H1 (cell line): ENCODE results near the gene ADD2. TPM values are rescaled to one million over a fixed set of nuclear protein-coding genes. Genes with fewer than 3 reads are reported as not detected.
A peak's percentile ranks its signal among the peaks of the same experiment; 100 is the strongest.

Experiments
- CTCF ChIA-PET: fragments of 300-600 bp; sonication (Branson Sonifier 250); formaldehyde crosslinking; loops from one replicate; lab custom pipeline; 2021; ENCODE audit not compliant: partially characterized antibody; lab: Charles Lee
- POLR2A ChIA-PET: fragments of 300-600 bp; sonication (Branson Sonifier 250); formaldehyde crosslinking; loops from one replicate; lab custom pipeline; 2021; ENCODE audit warnings: inconsistent platforms; ENCODE audit not compliant: partially characterized antibody; lab: Charles Lee
- DNase-seq, 2 experiments: peaks; one replicate each; pipeline versions ENCODE4 v3.0.0 to v3.0.0-alpha.2; 2010 to 2022; ENCODE audit warnings: low spot score in 2 of 2, low read depth in 1 of 2, mixed read lengths in 1 of 2
- FAIRE-seq: peaks from 2 replicates; lab custom pipeline; 2011; peaks lifted over from hg19 to GRCh38; lab: Jason Lieb, UNC
- H2AFZ ChIP-seq: 2 replicates; pipeline ENCODE4 v1.8.1; 2012; ENCODE audit warnings: low read length, inconsistent platforms
- H2AK5ac ChIP-seq: 2 replicates; pipeline ENCODE4 v1.6.1; 2013; ENCODE audit warnings: low read depth, low read length
- H2BK120ac ChIP-seq: replicated peaks from 2 replicates; pipeline ENCODE3; 2013; ENCODE audit warnings: low read depth, low read length, inconsistent platforms
- H2BK12ac ChIP-seq: 2 replicates; pipeline ENCODE4 v1.6.1; 2013; ENCODE audit warnings: low read depth, low read length
- H2BK15ac ChIP-seq: 2 replicates; pipeline ENCODE4 v1.6.1; 2013; ENCODE audit warnings: low read length
- H2BK20ac ChIP-seq: 2 replicates; pipeline ENCODE4 v1.6.1; 2013; ENCODE audit warnings: low read length
- H2BK5ac ChIP-seq: 2 replicates; pipeline ENCODE4 v1.6.1; 2013; ENCODE audit warnings: low read depth, low read length
- H3K14ac ChIP-seq: 2 replicates; pipeline ENCODE4 v1.6.1; 2013; ENCODE audit warnings: inconsistent platforms; ENCODE audit not compliant: insufficient read length
- H3K18ac ChIP-seq: 2 replicates; pipeline ENCODE4 v1.6.1; 2013; ENCODE audit warnings: low read length; ENCODE audit errors: extremely low read depth
- H3K23ac ChIP-seq: 2 replicates; pipeline ENCODE4 v1.6.1; 2013; ENCODE audit warnings: inconsistent platforms; ENCODE audit not compliant: insufficient read length
- H3K23me2 ChIP-seq: 2 replicates; pipeline ENCODE4 v1.6.1; 2013; ENCODE audit warnings: low read depth, low read length
- H3K27ac ChIP-seq: 2 replicates; pipeline ENCODE4 v1.6.1; 2011; ENCODE audit warnings: low read depth, low read length, inconsistent platforms
- H3K27me3 ChIP-seq, 4 experiments: replicated peaks in 1 of 4; 1 replicate in 1 of 4; 2 replicates in 3 of 4; pipeline versions ENCODE4 v1.6.1 to v1.8.1; 2011 to 2013; ENCODE audit warnings: low read length in 3 of 4, mild to moderate bottlenecking in 3 of 4, inconsistent platforms in 2 of 4, mixed read lengths in 2 of 4, moderate library complexity in 1 of 4; ENCODE audit not compliant: control insufficient read depth in 3 of 4, insufficient read depth in 3 of 4; ENCODE audit errors: extremely low read depth in 1 of 4
- H3K36me3 ChIP-seq, 4 experiments: 2 replicates each; pipeline versions ENCODE4 v1.6.1 to v1.8.1; 2011 to 2013; ENCODE audit warnings: mild to moderate bottlenecking in 4 of 4, low read length in 3 of 4, moderate library complexity in 2 of 4, control low read depth in 1 of 4, inconsistent platforms in 1 of 4; ENCODE audit not compliant: insufficient read depth in 4 of 4, control insufficient read depth in 2 of 4
- H3K4ac ChIP-seq: replicated peaks from 2 replicates; pipeline ENCODE3; 2013; ENCODE audit warnings: low read length, low read depth, mixed read lengths, inconsistent platforms; ENCODE audit not compliant: insufficient read length
- H3K4me1 ChIP-seq, 4 experiments: replicated peaks in 1 of 4; 1 replicate in 1 of 4; 2 replicates in 3 of 4; pipeline versions ENCODE4 v1.6.1 to v1.8.1; 2011 to 2013; ENCODE audit warnings: low read length in 3 of 4, inconsistent platforms in 2 of 4, mixed read lengths in 1 of 4; ENCODE audit not compliant: insufficient read depth in 4 of 4, control insufficient read depth in 3 of 4
- H3K4me2 ChIP-seq, 2 experiments: 2 replicates each; pipeline versions ENCODE4 v1.6.1 to v1.8.1; 2011 to 2013; ENCODE audit warnings: low read depth in 2 of 2, low read length in 2 of 2, control low read depth in 1 of 2, inconsistent platforms in 1 of 2, mild to moderate bottlenecking in 1 of 2; ENCODE audit not compliant: insufficient read depth in 1 of 2
- H3K4me3 ChIP-seq, 4 experiments: fragments of 200-600, 300-600 bp in 1 of 4; sonication (generic), shearing (Covaris generic), sonication (Bioruptor Twin) in 1 of 4; 2 replicates each; pipeline versions ENCODE4 v1.5.1 to v1.8.1; 2011 to 2016; ENCODE audit warnings: low read length in 4 of 4, low read depth in 3 of 4, control low read depth in 2 of 4, inconsistent platforms in 2 of 4, mild to moderate bottlenecking in 2 of 4, mixed read lengths in 1 of 4, moderate library complexity in 1 of 4; ENCODE audit not compliant: insufficient read depth in 2 of 4; ENCODE audit errors: extremely low read depth in 1 of 4
- H3K56ac ChIP-seq: replicated peaks from 2 replicates; pipeline ENCODE3; 2013; ENCODE audit warnings: low read depth, mild to moderate bottlenecking, mixed read lengths, low read length, inconsistent platforms; ENCODE audit not compliant: insufficient read length
- H3K79me1 ChIP-seq: 2 replicates; pipeline ENCODE4 v1.6.1; 2013; ENCODE audit warnings: low read depth, low read length, control low read depth
- H3K79me2 ChIP-seq, 2 experiments: 2 replicates each; pipeline versions ENCODE4 v1.6.1 to v1.8.1; 2012 to 2013; ENCODE audit warnings: low read length in 2 of 2, mild to moderate bottlenecking in 2 of 2, inconsistent platforms in 1 of 2; ENCODE audit not compliant: insufficient read depth in 2 of 2, control insufficient read depth in 1 of 2
- H3K9ac ChIP-seq, 4 experiments: replicated peaks in 1 of 4; 1 replicate in 1 of 4; 2 replicates in 3 of 4; pipeline versions ENCODE4 v1.6.1 to v1.8.1; 2011 to 2013; ENCODE audit warnings: low read depth in 3 of 4, low read length in 3 of 4, control low read depth in 2 of 4, mild to moderate bottlenecking in 2 of 4, moderate library complexity in 2 of 4, inconsistent platforms in 1 of 4; ENCODE audit errors: extremely low read depth in 1 of 4
- H3K9me3 ChIP-seq, 2 experiments: 2 replicates each; pipeline versions ENCODE4 v1.6.1 to v1.8.1; 2012 to 2013; ENCODE audit warnings: mild to moderate bottlenecking in 2 of 2, moderate library complexity in 2 of 2, control low read depth in 1 of 2, inconsistent platforms in 1 of 2, low read depth in 1 of 2, low read length in 1 of 2, mixed read lengths in 1 of 2; ENCODE audit not compliant: insufficient read depth in 2 of 2
- H4K20me1 ChIP-seq, 2 experiments: replicated peaks in 1 of 2; 2 replicates each; pipeline versions ENCODE3 to v1.8.1; 2011 to 2013; ENCODE audit warnings: inconsistent platforms in 2 of 2, low read length in 2 of 2, mild to moderate bottlenecking in 1 of 2; ENCODE audit not compliant: insufficient read depth in 2 of 2, control insufficient read depth in 1 of 2
- H4K5ac ChIP-seq: 2 replicates; pipeline ENCODE4 v1.6.1; 2013; ENCODE audit warnings: low read length, low read depth, mixed read lengths, inconsistent platforms; ENCODE audit not compliant: insufficient read length
- H4K8ac ChIP-seq: 2 replicates; pipeline ENCODE4 v1.8.0; 2013; ENCODE audit warnings: mild to moderate bottlenecking, moderate library complexity, low read length, inconsistent platforms; ENCODE audit not compliant: insufficient read depth; ENCODE audit errors: extremely low read depth
- H4K91ac ChIP-seq: replicated peaks from 2 replicates; pipeline ENCODE3; 2013; ENCODE audit warnings: low read length, mixed read lengths, inconsistent platforms; ENCODE audit not compliant: insufficient read length
- BACH1 ChIP-seq: IDR thresholded peaks from 2 replicates; pipeline ENCODE4 v1.6.1; 2012; ENCODE audit warnings: low read length, improper control_type of control experiment
- BCL11A ChIP-seq, 2 experiments: IDR thresholded peaks; one replicate each; pipeline ENCODE4 v1.6.1; 2011; ENCODE audit warnings: low read depth in 2 of 2, low read length in 2 of 2, mild to moderate bottlenecking in 2 of 2
- CBX8 ChIP-seq: fragments of 300-800, 300-1000 bp; sonication (generic); IDR thresholded peaks from 2 replicates; pipeline ENCODE4 v1.7.1; 2016; ENCODE audit warnings: low read depth, low read length, borderline replicate concordance
- CREB1 ChIP-seq: IDR thresholded peaks from 2 replicates; pipeline ENCODE4 v1.6.1; 2012; ENCODE audit warnings: inconsistent platforms
- GABPA ChIP-seq: IDR thresholded peaks from 2 replicates; pipeline ENCODE4 v1.6.1; 2011; ENCODE audit warnings: mild to moderate bottlenecking, low read length, moderate library complexity, borderline replicate concordance; ENCODE audit not compliant: insufficient read depth
- JUND ChIP-seq: IDR thresholded peaks from 2 replicates; pipeline ENCODE4 v1.6.1; 2011; ENCODE audit warnings: mild to moderate bottlenecking, improper control_type of control experiment, low read length
- KDM5A ChIP-seq: fragments of 200-600 bp; IDR thresholded peaks from 2 replicates; pipeline ENCODE4 v1.7.1; 2012; ENCODE audit warnings: mild to moderate bottlenecking, low read length, inconsistent platforms, mixed read lengths
- MAFK ChIP-seq: IDR thresholded peaks from 2 replicates; pipeline ENCODE4 v1.6.1; 2012; ENCODE audit warnings: low read depth, mild to moderate bottlenecking, improper control_type of control experiment, low read length
- POLR2A ChIP-seq, 2 experiments: IDR thresholded peaks; 1 replicate in 1 of 2; 2 replicates in 1 of 2; pipeline ENCODE4 v1.6.1; 2011; ENCODE audit warnings: low read depth in 2 of 2, low read length in 2 of 2, mild to moderate bottlenecking in 2 of 2; ENCODE audit errors: control extremely low read depth in 1 of 2
- RFX5 ChIP-seq: IDR thresholded peaks from 2 replicates; pipeline ENCODE4 v1.6.1; 2011; ENCODE audit warnings: low read depth, low read length, improper control_type of control experiment, borderline replicate concordance
- SP4 ChIP-seq: IDR thresholded peaks from 2 replicates; pipeline ENCODE4 v1.6.1; 2012; ENCODE audit warnings: low read length, inconsistent platforms
- TCF12 ChIP-seq: IDR thresholded peaks from 2 replicates; pipeline ENCODE4 v1.6.1; 2011; ENCODE audit warnings: low read depth, mild to moderate bottlenecking, low read length
- TEAD4 ChIP-seq: IDR thresholded peaks from 2 replicates; pipeline ENCODE4 v1.6.1; 2012; ENCODE audit warnings: low read depth, low read length, inconsistent platforms, mixed read lengths
- WGBS, 2 experiments: shearing (Covaris generic) in 1 of 2; methylation state at CpG; one replicate each; pipeline versions ENCODE4 v1.1.6 to v1.1.7; 2013 to 2015; ENCODE audit warnings: low lambda C conversion rate in 2 of 2, mixed read lengths in 2 of 2, inconsistent platforms in 1 of 2, low coverage in 1 of 2, missing lambda C conversion rate in 1 of 2; ENCODE audit not compliant: insufficient replicate concordance in 2 of 2, insufficient coverage in 1 of 2, insufficient read length in 1 of 2; ENCODE audit errors: extremely low coverage in 1 of 2, missing lambda C conversion rate in 1 of 2; 5-methylcytosine and 5-hydroxymethylcytosine counted together
- polyA plus RNA-seq, 7 experiments: library from polyadenylated mRNA; depleted of rRNA in 3 of 7; stranded (reverse) in 5 of 7; unstranded in 2 of 7; fragments of >200 nt in 5 of 7; fragments of 200-250 nt in 2 of 7; gene quantifications; 1 replicate in 5 of 7; 2 replicates in 1 of 7; 4 replicates in 1 of 7; pipeline versions ENCODE4 v1.2.1 to v1.2.3, GENCODE V29; 2011 to 2013; ENCODE audit warnings: missing spikeins in 2 of 7, mixed read lengths in 2 of 7
- total RNA-seq: library from RNA; stranded (reverse); fragmentation: NEBNext Ultra II Directional; extraction: Animal tissue kit (Norgen Biotek cat#: 25700); gene quantifications from 2 replicates; pipeline ENCODE4 v1.2.1, GENCODE V29; 2021
- TF ChIP-seq, protein P1 (sequence below): IDR thresholded peaks from 2 replicates; pipeline ENCODE4 v1.6.1; 2012; ENCODE audit warnings: inconsistent platforms

Gene ADD2
- total and polyA plus RNA-seq, 2 of the 8 experiments (the other 6 are each of a cell fraction or from before 2014, with no cell fraction given): 58.5 to 170 TPM

- H2AFZ ChIP-seq: no peak overlapping the region
- 0 out of 2 replicates have a peak overlapping the region, but pooled peaks have one; percentile 65 for H2AK5ac ChIP-seq
- peak overlapping the region; percentile 75 for H2BK120ac ChIP-seq
- H4K91ac ChIP-seq: no peak overlapping the region
- no peaks in the 10 kb centered on the region for H3K79me2 ChIP-seq
- H4K20me1 ChIP-seq: no peaks in the 10 kb centered on the region
- POLR2A ChIA-PET: interaction anchor here (0.9 to 1.1 kb wide), 2 partner anchors 12 to 13 kb away, joined by 3 read pairs; no protein-coding TSS in a partner anchor
- no peak overlapping the region for H3K14ac ChIP-seq
- no peaks in the 10 kb centered on the region; a peak in 1 of 4 replicates for H3K9me3 ChIP-seq
- no peak overlapping the region; the same call in 1 of the 2 replicates for H2BK12ac ChIP-seq
- DNase-seq: no peak
- no peak overlapping the region for H3K4ac ChIP-seq
- H2BK15ac ChIP-seq: no peak overlapping the region
- CTCF ChIA-PET: interaction anchor here (0.9 to 5.5 kb wide), 7 partner anchors 9 to 325 kb away, joined by 3 to 35 read pairs (median 6); partner anchors contain the start of genes ADD2 and FAM136A
- H2BK20ac ChIP-seq: no peak overlapping the region
- H4K8ac ChIP-seq: no peak overlapping the region
- peaks cover 4 to 11% (median 5%) of the 10 kb centered on the region in 4 experiments for H3K4me1 ChIP-seq
- H3K23ac ChIP-seq: no peak overlapping the region
- no peak overlapping the region for H3K27ac ChIP-seq
- no peak overlapping the region for H3K18ac ChIP-seq
- no peaks in the 10 kb centered on the region for H3K27me3 ChIP-seq
- WGBS, 2 experiments: 67% methylated on average over 2 of the region's 2 CpGs; no CpG with 5 or more reads in 1 of the 2 experiments
- H3K36me3 ChIP-seq: no peaks in the 10 kb centered on the region
- H2BK5ac ChIP-seq: peak overlapping the region; percentile 97; the same call in 1 of the 2 replicates
- H3K79me1 ChIP-seq: no peaks in the 10 kb centered on the region
- H4K5ac ChIP-seq: no peak overlapping the region
- H3K23me2 ChIP-seq: no peaks in the 10 kb centered on the region; the same call in 1 of the 2 replicates
- H3K9ac ChIP-seq: no peak overlapping the region
- H3K56ac ChIP-seq: no peak overlapping the region
- peak overlapping the region in 1 of 2 experiments; percentile 91; a peak in 1 of 4 replicates for H3K4me2 ChIP-seq
- H3K4me3 ChIP-seq: no peak overlapping the region
- FAIRE-seq: no peak
- TF ChIP-seq GABPA: no peak
- no peak for TF ChIP-seq CBX8
- TF ChIP-seq JUND: no peak
- no peak for TF ChIP-seq POLR2A (IDR thresholded peaks at IDR 0.05; ENCODE audit: control extremely low read depth in 1 of 2, low read depth in 2 of 2, low read length in 2 of 2)
- TF ChIP-seq CREB1: no peak
- TF ChIP-seq BACH1: no peak
- TF ChIP-seq TEAD4: no peak
- no peak for TF ChIP-seq SP4
- no peak for TF ChIP-seq MAFK
- no peak for TF ChIP-seq RFX5
- TF ChIP-seq, protein P1, sequence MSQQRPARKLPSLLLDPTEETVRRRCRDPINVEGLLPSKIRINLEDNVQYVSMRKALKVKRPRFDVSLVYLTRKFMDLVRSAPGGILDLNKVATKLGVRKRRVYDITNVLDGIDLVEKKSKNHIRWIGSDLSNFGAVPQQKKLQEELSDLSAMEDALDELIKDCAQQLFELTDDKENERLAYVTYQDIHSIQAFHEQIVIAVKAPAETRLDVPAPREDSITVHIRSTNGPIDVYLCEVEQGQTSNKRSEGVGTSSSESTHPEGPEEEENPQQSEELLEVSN: no peak
- TF ChIP-seq KDM5A: no peak
- no peak for TF ChIP-seq BCL11A (IDR thresholded peaks at IDR 0.05; ENCODE audit: low read depth in 2 of 2, low read length in 2 of 2)
- no peak for TF ChIP-seq TCF12
These were observed 140.6 kb downstream of the ADD2 start for GRCh38 chr2:70627211-70627898.
